22Rv1 (cell line): ENCODE results near the gene AGRP.

Source experiments
- ZFX ChIP-seq: fragments of 450-650 bp; IDR thresholded peaks from 2 replicates; pipeline ENCODE4 v1.6.1; 2017; ENCODE audit warnings: antibody characterized with exemption, borderline replicate concordance
- TF ChIP-seq, protein P1 (sequence below): fragments of 450-650 bp; IDR thresholded peaks from 2 replicates; pipeline ENCODE4 v1.5.1; 2017; ENCODE audit warnings: mild to moderate bottlenecking

GRCh38 chr16:67441271-67441753 lies 42.0 kb downstream of the AGRP start:
- TF ChIP-seq, protein P1, sequence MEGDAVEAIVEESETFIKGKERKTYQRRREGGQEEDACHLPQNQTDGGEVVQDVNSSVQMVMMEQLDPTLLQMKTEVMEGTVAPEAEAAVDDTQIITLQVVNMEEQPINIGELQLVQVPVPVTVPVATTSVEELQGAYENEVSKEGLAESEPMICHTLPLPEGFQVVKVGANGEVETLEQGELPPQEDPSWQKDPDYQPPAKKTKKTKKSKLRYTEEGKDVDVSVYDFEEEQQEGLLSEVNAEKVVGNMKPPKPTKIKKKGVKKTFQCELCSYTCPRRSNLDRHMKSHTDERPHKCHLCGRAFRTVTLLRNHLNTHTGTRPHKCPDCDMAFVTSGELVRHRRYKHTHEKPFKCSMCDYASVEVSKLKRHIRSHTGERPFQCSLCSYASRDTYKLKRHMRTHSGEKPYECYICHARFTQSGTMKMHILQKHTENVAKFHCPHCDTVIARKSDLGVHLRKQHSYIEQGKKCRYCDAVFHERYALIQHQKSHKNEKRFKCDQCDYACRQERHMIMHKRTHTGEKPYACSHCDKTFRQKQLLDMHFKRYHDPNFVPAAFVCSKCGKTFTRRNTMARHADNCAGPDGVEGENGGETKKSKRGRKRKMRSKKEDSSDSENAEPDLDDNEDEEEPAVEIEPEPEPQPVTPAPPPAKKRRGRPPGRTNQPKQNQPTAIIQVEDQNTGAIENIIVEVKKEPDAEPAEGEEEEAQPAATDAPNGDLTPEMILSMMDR: no peak
- TF ChIP-seq ZFX: no peak
